Measurements from ENCODE around the gene LRRK1.

- TF ChIP-seq CTCF (IDR thresholded peaks at IDR 0.05) (no peak), POLR2A (IDR thresholded peaks at IDR 0.05) (no peak)
Observed at GRCh38 chr15:101025501-101025885, 106.3 kb downstream of the LRRK1 start.

Data from esophagus squamous epithelium (tissue), 4 donors.